Vagina (tissue), 2 donors: ENCODE results near the gene S100A7A.

Experiments
- CTCF ChIP-seq, 3 experiments: fragments of 450-650 bp in 2 of 3; fragments of 200-600 bp in 1 of 3; sonication (generic) in 1 of 3; IDR thresholded peaks; one replicate each; pipeline ENCODE4 v1.5.1; 2017 to 2019; ENCODE audit warnings: antibody characterized with exemption in 3 of 3, mild to moderate bottlenecking in 2 of 3, moderate library complexity in 2 of 3
- POLR2A ChIP-seq, 2 donors: fragments of 450-650 bp; IDR thresholded peaks; one replicate each; pipeline ENCODE4 v1.6.1; 2017; ENCODE audit warnings: antibody characterized with exemption in 2 of 2, mild to moderate bottlenecking in 2 of 2, moderate library complexity in 2 of 2

GRCh38 chr1:153371231-153371630 lies 45.1 kb upstream of the S100A7A start:
- TF ChIP-seq POLR2A (IDR thresholded peaks at IDR 0.05): no peak
- TF ChIP-seq CTCF (IDR thresholded peaks at IDR 0.05): no peak
